Activated T-cell treated with anti-CD3 and anti-CD28 coated beads, Interleukin-2, amount 50 U/mL, for 48 hours (primary cell): Measurements from ENCODE around the gene METRN.
"Not testable (repeated sequence)": the region's sequence is repeated elsewhere in the genome, so short reads cannot be mapped to it uniquely, and the experiment has no call there.

ENCODE experiments used
- DNase-seq, 2 experiments: peaks; one replicate each; pipeline ENCODE4 v3.0.0-alpha.2; 2020

The METRN gene

DNA sequence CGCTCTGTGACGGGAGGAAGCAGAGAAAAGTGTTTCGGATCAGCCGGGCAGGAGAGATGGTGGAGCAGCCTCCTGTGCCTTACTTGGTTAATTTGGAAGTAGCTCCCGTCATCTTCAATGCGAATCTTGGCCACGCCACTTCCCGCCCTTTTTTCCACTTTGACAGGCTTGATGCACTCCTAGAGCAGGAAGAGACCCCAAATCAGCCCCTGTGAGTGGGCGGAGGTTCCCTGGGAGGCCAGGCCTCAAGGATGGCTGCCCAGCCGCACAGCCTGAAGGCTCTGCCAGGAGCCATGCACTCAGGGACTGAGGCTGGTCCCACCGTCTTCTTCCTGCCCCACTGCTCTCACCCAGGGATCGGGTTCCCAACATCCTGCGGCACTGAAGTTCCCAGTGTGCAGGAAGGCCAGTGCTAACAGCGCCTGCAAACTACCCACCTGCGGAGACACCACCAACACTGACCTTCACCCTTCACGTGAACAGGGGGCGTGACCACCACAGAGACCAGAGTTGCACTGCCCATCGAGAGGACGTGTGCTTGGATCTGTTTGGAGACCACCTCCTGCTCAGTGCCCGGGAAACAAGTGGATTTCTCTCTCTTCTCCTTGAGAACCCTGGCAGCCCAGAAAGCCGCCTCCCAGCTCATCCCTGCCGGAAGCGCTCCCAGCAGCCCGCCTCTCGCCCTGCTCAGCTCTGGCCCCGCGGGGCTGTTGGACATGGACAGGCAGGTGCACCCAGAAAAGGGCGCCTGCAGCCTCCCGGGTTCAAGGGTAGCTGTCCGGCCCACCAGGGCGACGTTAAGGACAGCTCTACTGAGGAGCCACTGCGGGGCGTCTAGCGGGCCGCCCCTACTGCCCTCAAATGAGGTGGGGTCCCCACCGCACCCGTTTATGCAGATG lies 24.9 kb downstream of the METRN start:
- peak in 1 of 2 experiments; percentile 27 for DNase-seq

- DNase-seq = no peak
Measured at GRCh38 chr16:740459-740763, 25.5 kb downstream of the METRN start.

- DNase-seq = peak; percentile 95 to 96
Measured at GRCh38 chr16:740764-741505, 26.0 kb downstream of the METRN start, which contains the start of gene CIAO3. Gene CIAO3, minus strand, starts transcription at chr16:740997. Its CDS starts 12 bp downstream, at chr16:740985.

DNA sequence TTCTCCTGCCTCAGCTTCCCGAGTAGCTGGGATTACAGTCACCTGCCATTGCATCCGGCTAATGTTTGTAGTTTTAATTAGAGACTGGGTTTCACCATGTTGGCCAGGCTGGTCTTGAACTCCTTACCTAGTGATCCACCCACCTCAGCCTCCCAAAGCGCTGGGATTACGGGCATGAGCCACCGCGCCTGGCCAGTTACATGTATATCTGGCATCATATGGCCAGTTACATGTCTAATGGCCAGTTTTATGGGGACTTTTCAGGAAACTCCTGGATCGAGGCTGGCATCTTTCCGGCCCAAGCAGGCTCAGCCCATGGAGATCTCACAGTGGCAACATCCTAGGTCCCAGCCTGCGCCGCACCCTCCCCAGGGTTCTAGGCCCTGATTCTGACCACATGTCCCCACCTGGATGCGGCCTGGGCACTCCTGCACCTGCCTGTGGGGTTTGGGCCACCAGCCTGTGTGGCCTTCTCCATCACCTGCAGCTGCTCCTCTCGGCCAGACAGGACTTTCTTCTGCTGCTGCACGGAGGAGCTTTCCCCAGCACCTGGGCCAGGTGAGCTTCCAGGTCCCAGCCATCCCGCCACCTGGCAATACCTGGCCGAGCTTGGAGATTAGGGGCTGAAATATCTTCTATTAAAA lies 27.2 kb downstream of the METRN start:
- no peak for DNase-seq

DNA sequence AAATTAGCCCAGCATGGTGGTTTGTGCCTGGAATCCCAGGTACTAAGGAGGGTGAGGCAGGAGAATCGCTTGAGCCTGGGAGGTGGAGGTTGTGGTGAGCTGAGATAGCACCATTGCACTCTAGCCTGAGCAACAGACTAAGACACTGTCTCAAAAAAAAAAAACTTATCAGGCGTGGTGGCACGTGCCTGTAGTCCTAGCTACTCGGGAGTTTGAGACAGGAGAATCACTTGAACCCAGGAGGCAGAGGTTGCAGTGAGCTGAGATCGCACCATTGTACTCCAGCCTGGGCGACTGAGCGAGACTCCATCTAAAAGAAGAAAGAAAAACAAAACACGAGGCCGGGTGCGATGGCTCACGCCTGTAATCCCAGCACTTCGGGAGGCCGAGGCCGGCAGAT lies 28.0 kb downstream of the METRN start:
- DNase-seq = not testable (repeated sequence)

GRCh38 chr16:743794-744500 lies 29.0 kb downstream of the METRN start:
- no peak for DNase-seq

GRCh38 chr16:745739-746138 lies 30.8 kb downstream of the METRN start:
- DNase-seq = peak in 1 of 2 experiments; percentile 32

DNA sequence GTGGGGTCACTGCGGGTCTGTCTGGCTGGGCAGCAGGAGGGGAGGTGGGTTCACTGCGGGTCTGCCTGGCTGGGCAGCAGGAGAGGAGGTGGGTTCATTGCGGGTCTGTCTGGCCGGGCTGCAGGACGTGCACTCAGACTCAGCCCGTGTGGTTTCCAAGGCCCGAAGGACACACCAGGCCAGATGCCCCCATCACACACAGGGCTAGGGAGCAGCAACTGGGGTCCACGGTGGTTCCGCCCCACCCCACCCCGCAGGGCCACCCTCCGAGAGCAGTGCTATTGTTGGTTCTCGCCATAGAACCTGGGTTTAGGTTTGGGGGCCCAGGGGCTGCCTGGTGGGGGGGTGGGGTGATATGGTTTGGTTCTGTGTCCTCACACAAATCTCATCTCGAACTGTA lies 31.7 kb downstream of the METRN start:
- DNase-seq = no peak

- no peak for DNase-seq
Measured at GRCh38 chr16:747978-748746, 33.2 kb downstream of the METRN start.

DNA sequence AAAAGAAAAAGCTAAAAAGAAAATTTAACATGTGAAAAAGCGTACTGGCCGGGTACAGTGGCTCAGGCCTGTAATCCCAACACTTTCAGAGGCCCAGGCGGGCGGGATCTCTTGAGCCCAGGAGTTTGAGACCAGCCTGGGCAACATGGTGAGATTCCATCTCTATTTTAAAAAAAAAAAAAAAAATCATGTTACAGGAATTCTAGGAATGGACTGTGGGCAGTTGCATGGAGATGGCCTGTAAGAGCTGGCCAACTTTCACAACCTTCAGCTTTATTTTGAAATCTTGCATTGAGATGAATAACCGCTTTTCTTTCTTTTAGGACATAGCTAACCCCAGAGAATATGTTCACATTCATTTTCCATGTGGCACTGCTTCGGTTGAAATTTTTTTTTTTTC lies 34.1 kb downstream of the METRN start:
- DNase-seq = no peak

DNA sequence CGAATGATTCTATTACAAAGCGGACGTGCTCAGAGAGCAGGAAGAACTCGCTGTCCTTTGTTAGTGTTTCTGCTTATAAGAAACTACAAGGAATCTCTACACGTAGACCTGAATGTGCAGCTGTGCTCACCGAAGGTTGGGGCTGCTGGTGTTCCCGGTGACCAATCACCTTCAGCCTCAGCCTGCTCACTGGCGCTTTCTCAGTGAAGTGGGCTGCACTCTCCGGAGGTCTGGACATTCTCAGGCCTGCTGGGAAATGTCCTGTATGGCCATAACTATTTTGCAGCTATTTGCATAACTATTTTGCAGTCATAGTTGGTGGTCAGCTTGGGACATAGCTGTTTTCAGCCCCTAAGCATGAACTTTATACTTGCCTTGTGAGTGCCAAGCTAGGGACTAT lies 35.6 kb downstream of the METRN start:
- DNase-seq = no peak

DNA sequence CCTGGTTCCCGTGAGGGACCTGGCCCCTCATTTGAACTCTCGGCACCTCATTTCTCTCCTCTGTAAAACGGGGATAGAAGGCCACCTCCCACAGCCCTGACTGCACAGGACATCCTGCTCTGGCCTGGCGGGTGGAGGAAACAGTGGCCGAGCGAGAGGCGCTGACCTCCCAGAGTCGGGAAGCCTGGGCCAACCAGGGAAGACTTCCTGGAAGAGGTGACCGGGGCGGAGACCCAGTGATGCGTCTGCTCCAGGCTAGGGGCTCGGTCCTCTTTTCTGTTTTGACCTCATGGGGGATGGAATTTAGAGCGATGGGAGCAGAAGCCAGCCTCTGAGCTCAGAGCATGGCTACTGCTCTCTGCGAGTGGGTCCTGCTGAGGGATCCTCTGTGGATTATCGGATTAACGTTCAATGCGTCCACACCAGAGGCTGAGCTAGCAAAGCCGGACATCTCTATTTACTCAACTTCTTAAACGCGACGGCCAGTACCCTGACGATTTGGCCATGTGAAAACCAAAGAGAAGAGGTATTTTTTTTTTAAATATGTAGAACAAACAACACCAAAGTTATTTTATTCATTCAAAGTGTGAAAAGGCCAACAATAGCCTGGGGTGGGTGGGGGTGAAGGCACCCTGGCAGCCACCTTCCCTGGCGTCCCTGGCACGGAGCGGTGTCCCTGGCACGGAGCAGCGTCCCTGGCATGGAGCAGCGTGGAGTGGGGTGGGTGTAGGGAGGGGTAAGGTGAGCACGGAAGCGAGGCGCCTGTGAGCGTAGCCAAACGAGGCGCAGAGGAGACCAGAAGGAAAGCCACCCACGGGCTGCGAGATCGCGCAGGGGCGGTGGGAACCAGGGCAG lies 36.5 kb downstream of the METRN start:
- no peak for DNase-seq

DNA sequence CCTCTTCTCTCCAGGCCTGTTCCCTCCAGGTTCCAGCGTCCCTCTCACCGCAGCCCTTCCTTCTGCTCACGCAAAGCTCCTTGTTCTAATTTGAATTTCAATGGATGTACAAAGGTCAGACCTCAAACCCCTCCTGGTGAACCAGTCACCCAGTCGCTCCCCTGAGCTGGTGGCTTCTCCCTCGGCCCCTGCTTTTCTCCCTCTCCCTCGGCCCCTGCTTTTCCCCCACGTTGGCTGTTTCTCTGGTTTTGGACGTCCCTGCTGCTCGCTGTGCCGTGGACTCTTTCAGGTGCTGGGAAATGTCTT lies 37.0 kb downstream of the METRN start:
- DNase-seq = no peak

GRCh38 chr16:754121-754607 lies 39.2 kb downstream of the METRN start:
- DNase-seq = not testable (repeated sequence)

DNA sequence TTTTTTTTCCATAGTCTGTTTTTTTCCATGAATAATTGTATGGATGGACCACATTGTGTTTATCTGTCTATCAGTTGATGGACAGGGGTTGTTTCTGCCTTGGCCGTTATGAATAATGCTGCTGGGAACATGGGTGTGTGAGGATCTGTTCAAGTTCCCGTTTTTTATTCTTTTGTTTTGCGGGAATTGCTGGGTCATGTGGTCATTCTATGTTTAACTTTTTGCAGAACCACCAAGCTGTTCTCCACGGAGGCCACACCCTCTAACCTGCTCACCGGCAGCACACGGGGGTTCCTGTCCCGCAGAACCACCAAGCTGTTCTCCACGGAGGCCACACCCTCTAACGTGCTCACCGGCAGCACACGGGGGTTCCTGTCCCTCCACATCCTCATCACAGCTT lies 39.7 kb downstream of the METRN start:
- no peak for DNase-seq

DNA sequence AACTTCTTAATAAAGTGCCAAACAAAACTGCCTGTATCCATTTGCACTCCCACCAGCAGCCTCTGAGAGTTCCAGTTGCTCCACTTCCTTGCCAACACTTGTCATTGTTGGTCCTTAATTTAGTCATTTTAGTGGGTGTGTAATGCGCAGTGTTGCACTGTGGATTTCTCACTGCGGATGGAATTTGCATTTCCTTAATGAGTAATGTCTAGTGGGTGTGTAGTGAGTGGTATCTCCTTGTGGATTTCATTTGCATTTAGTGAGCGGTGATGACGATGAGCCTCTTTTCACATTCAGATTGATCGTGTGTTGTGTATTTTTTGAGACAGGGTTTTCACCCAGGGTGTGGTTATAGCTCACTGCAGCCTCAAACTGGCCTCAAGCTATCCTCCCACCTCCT lies 41.5 kb downstream of the METRN start:
- DNase-seq = no peak

DNA sequence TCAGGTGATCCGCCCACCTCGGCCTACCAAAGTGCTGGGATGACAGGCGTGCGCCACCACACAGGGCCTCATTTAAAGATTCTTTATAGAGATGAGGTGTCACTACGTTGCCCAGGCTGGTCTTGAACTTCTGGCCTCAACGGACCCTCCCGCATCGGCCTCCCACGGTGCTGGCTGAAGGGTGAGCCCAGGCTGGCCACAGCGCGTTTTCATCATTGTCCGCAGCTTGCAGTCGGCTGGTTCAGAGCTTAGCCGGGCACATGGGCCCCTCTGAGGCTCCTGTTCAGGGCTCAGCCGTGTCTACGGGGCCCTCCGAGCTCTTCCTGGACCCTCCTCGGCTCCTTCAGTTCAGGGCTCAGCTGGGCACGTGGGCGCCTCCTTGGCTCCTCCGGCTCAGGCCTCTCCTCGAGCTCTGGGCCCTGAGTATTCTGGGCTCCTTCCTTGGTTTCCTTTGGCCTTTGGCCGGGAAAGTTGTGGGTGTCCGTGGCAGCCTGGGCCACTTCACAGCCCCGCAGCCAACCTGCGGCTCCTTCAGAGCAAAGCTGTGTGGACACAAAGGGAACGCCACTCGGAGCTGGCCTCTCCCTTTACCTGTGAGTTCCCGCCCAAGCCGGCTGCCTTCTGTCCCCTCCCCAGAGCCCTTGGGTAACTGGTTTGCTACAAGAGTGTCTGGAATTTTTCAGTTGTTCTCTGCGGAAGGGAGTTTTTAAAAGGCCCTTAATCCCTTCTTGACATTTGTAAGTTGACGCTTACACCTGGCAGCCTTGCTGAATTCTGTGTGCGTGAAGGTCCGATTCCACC lies 44.4 kb downstream of the METRN start:
- no peak for DNase-seq

DNA sequence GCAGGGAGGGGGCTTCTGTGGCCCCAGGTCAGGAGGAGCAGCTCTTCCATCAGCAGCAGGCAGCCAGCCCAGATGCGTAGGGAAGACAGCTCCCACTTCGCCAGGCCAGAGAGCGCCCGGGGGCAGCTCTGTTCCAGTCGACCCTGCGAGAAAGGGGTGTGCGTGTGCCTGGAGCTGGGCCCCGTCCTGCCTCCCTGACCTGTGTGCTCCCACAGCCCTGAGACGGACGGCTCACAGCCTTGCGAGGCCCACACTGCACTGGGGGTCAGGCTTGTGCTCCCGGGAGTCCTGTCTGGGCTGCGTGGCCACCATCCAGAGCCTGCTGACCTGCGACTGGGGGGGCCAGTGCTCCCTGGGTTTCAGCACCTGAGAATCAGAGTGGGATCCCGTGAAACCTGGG lies 45.1 kb downstream of the METRN start:
- no peak for DNase-seq

DNA sequence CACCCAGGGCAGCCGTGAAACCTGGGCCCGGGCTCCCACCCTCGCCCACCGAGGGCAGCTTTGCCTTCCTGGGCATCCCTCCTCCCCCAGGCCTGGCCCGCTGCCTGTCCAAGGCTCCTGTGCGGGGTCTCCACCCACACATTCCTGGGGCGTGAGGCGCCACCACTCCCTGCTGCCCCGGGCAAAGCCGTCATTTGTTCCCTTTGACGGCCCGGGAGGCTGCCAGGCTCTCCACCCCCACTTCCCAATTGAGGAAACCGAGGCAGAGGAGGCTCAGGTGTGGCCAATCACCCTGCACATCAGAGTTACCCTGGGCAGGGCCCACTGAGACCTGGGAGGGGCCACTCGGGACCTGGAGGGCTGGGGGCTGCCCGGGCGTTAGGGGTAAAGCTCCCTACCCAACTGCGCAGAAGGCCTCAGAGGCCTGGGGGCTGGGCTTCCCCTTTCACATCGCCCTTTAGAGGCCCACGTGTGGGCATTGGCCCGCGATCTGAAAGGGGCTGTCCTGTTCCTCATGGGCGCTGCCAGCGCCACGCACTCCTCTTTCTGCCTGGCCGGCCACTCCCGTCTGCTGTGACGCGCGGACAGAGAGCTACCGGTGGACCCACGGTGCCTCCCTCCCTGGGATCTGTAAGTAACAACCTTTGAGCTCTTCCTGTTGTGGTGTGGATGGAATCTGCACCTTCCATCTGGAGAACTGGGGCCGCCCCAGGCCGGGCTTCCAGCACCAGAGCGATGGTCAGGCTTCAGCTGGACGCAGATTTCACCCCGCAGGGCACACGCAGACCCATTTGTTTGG lies 45.8 kb downstream of the METRN start, which contains the start of gene MSLN:
TSS of gene MSLN (plus strand) at position 190 of the 799 bp plus-strand sequence. CDS start 1,947 bp downstream, outside the sequence.
- DNase-seq = no peak
